IPS DF 6.9 (cell line): ENCODE data around the gene TENM4.
A peak's percentile ranks its signal among the peaks of the same experiment; 100 is the strongest.

Experiments
- DNase-seq: peaks from one replicate; pipeline ENCODE4 v3.0.0-alpha.2; 2013; ENCODE audit warnings: low read depth, low spot score
- H3K27ac ChIP-seq: one replicate; pipeline ENCODE4 v1.5.1; 2013; ENCODE audit warnings: low read length, control low read depth
- H3K27me3 ChIP-seq: 2 replicates; pipeline ENCODE4 v1.6.1; 2013; ENCODE audit warnings: mild to moderate bottlenecking, low read length; ENCODE audit not compliant: control insufficient read depth, insufficient read depth
- H3K36me3 ChIP-seq: 2 replicates; pipeline ENCODE4 v1.6.1; 2013; ENCODE audit warnings: low read length; ENCODE audit not compliant: control insufficient read depth, insufficient read depth
- H3K4me1 ChIP-seq: 2 replicates; pipeline ENCODE4 v1.6.1; 2013; ENCODE audit warnings: low read length; ENCODE audit not compliant: control insufficient read depth, insufficient read depth
- H3K4me3 ChIP-seq: 2 replicates; pipeline ENCODE4 v1.5.1; 2013; ENCODE audit warnings: mild to moderate bottlenecking, low read length
- H3K9me3 ChIP-seq: 2 replicates; pipeline ENCODE4 v1.6.1; 2013; ENCODE audit warnings: low read length, inconsistent platforms; ENCODE audit not compliant: control insufficient read depth, insufficient read depth
- WGBS: extraction: QIAGEN DNeasy Blood & Tissue Kit; methylation state at CpG from one replicate; pipeline ENCODE4 v1.1.7; 2013; ENCODE audit warnings: mixed read lengths, missing lambda C conversion rate; ENCODE audit not compliant: insufficient read length, insufficient coverage; 5-methylcytosine and 5-hydroxymethylcytosine counted together

TENM4 gene

DNA sequence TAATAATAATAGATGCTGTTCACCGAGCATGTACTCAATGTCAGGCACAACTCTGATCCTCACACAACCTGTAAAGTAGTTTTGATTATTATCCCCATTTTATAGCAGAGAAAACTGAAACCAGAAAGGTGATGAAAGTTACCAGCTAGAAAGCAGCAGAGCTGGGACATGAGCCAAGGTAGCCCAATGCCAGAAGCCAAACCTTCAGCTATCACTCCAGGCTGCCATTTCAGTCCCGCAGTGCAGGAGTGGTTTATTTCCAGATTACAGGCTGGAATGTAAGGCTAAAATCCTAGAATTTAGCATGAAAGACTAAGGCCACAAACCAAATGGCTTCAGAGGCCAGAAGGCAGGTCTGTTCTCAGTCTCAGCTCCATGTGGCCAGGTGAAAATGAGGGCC, 108.8 kb downstream of the TENM4 start:
- H3K9me3 ChIP-seq: no peaks in the 10 kb centered on the region

DNA sequence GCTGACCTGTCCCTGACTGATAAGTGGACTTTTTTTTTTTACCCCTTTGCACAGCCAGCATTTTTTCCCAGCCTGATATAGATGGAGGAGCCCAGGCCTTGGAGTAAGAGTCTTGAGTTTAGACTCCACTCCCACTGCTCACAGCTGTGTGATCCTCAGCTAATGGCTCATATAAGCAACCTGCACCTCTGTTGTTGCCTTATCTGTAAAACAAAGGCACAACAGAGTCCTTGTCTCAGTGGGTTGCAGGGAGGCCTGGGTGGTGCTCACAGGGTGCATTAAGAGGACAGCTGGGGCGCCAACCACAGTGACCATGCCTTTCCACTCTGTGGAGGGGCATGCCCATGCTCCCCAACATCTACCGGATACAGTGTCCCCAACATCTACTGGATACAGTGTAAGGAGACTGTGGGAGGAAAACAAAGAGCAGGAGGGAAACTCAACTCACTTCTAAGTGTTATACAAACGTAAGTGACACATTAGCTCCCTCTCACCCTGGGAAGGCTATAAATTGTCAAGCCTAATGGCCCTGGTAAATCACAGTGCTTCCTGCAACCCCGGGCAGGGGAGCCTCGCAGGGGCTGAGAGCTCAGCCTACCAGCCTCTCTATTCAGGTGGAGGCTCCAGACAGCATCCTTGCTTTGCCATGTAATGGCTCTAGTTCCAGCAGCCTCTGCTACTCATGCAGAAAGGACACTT, 109.5 kb downstream of the TENM4 start:
- WGBS: no CpG with 5 or more reads among the region's 5 CpGs
- Histone ChIP-seq H3K27me3 (no peaks in the 10 kb centered on the region), H3K9me3 (no peaks in the 10 kb centered on the region), H3K27ac (no peak overlapping the region), H3K36me3 (no peaks in the 10 kb centered on the region), H3K4me3 (no peak overlapping the region), H3K4me1 (peaks cover 11% of the 10 kb centered on the region)
- no peak for DNase-seq

More for the DNA sequence above, 108.8 kb downstream of the TENM4 start:
- DNase-seq: no peak
- H3K4me3 ChIP-seq: no peak overlapping the region
- H3K36me3 ChIP-seq: no peaks in the 10 kb centered on the region
- peaks cover 11% of the 10 kb centered on the region for H3K4me1 ChIP-seq
- H3K27ac ChIP-seq: no peak overlapping the region
- no peaks in the 10 kb centered on the region for H3K27me3 ChIP-seq
- no CpG with 5 or more reads among the region's 2 CpGs for WGBS

DNA sequence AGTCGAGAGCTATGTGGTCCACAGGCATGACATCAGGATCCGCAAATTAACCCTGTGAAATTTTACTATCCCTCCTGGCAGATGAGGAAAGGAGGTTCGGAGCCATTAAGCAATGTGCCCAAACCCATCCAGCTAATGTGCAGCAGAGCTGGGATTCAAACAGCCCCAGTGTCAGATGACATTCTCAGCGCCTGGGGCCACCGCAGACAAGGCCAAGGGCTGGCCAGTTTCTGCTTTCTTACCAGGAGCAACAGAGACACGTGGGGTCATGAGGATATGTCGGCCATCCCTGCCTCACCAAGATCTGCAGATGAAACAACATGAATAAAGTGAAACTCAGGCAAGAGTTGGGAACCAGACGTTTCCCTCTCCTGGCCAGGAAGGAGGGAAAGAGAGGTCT, 110.2 kb downstream of the TENM4 start:
- Histone ChIP-seq H3K27ac (no peak overlapping the region), H3K36me3 (no peaks in the 10 kb centered on the region), H3K27me3 (no peaks in the 10 kb centered on the region), H3K4me3 (no peak overlapping the region), H3K4me1 (peaks cover 11% of the 10 kb centered on the region), H3K9me3 (no peaks in the 10 kb centered on the region)
- no CpG with 5 or more reads among the region's 8 CpGs for WGBS
- DNase-seq: no peak

DNA sequence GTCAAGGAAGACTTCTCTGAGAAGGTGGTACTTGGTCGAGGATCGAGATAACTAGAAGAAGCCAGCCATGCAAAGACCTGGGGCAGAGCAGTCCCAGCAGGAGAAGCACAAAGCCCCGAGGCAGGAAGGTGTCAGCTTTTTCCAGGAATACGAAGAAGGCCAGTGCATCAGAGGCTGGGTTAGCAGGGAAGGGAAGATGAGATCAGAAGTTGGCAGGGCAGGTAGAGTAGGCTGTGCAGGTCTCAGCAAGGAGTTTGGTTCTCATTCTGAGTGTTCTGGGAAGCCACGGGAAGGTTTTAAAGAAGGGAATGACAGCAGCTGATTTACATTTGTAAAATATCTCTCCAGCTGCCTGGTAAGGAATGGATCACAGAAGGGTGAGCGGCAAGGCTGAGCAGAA, 111.3 kb downstream of the TENM4 start:
- no CpG with 5 or more reads among the region's 6 CpGs for WGBS
- no peak overlapping the region for H3K27ac ChIP-seq
- H3K4me3 ChIP-seq: no peak overlapping the region
- H3K9me3 ChIP-seq: no peaks in the 10 kb centered on the region
- no peaks in the 10 kb centered on the region for H3K36me3 ChIP-seq
- peaks cover 11% of the 10 kb centered on the region for H3K4me1 ChIP-seq
- no peak for DNase-seq
- H3K27me3 ChIP-seq: no peaks in the 10 kb centered on the region

DNA sequence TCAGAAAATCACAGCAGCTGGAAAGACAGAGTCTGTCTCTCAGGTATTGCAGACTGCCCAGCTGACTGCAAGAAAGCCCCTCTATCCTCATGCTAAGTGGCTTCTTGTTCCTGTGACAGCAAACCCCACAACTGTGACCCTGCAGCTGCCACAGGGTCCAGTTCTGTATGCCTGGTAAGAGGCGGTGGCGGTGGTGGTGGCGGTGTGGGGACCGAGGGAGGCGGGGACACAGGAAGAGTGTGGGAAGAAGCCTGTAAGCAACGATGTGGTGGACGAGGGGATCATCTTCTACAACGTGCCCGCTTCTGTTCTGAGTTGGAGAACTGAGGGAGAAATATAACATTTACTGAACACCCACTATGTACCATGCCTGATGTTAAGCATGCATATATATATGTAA, 112.4 kb downstream of the TENM4 start:
- peaks cover 11% of the 10 kb centered on the region for H3K4me1 ChIP-seq
- no peak overlapping the region for H3K4me3 ChIP-seq
- no peaks in the 10 kb centered on the region for H3K27me3 ChIP-seq
- WGBS: no CpG with 5 or more reads among the region's 9 CpGs
- H3K27ac ChIP-seq: no peak overlapping the region
- DNase-seq: no peak
- H3K36me3 ChIP-seq: no peaks in the 10 kb centered on the region
- H3K9me3 ChIP-seq: no peaks in the 10 kb centered on the region

DNA sequence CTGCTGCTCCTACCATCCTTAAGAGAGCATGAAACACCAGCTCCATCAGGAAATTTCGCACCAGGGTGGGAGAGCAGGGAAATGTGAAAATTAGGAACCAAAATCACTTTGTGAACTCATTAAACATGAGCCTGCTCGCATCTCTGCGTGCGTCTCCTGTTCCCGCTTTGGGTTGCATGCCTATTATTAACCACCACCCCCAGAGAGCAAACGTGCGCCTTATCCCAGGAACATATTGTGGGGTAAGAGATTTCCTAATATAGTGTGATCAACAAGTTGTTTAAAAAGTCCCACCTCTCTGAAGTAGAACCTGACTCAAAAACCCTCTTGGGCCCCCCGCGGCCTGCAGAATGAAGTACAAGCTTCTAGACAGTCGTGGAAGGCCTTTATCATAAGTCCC, 115.0 kb downstream of the TENM4 start:
- DNase-seq: no peak
- Histone ChIP-seq H3K27ac (no peak overlapping the region), H3K36me3 (no peaks in the 10 kb centered on the region), H3K27me3 (no peaks in the 10 kb centered on the region), H3K4me1 (peaks cover 4% of the 10 kb centered on the region; the same call in 1 of the 2 replicates), H3K9me3 (no peaks in the 10 kb centered on the region), H3K4me3 (no peak overlapping the region)
- no CpG with 5 or more reads among the region's 10 CpGs for WGBS

DNA sequence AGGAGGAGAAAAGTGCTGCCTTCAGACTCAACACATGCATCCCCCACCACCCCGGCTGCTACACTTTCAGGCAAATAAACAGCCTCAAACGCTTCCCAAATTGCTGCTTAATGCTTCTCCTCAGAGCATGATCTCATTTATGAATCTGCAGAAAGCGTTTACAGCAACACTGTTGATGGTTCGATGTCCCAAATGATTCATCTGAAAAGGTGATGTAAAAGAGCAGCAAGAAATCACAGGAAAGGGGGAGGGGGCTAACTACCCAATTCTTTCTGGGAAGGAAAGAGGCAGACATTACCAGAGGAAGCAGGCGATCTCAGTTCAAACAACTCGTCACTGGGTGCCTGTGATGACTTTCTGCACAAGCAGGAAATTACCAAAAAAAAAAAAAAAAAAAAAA, 119.6 kb downstream of the TENM4 start:
- WGBS: no CpG with 5 or more reads among the region's 6 CpGs
- no peak for DNase-seq
- Histone ChIP-seq H3K9me3 (no peaks in the 10 kb centered on the region), H3K36me3 (no peaks in the 10 kb centered on the region), H3K4me3 (no peak overlapping the region), H3K4me1 (no peaks in the 10 kb centered on the region), H3K27ac (no peak overlapping the region), H3K27me3 (no peaks in the 10 kb centered on the region)

DNA sequence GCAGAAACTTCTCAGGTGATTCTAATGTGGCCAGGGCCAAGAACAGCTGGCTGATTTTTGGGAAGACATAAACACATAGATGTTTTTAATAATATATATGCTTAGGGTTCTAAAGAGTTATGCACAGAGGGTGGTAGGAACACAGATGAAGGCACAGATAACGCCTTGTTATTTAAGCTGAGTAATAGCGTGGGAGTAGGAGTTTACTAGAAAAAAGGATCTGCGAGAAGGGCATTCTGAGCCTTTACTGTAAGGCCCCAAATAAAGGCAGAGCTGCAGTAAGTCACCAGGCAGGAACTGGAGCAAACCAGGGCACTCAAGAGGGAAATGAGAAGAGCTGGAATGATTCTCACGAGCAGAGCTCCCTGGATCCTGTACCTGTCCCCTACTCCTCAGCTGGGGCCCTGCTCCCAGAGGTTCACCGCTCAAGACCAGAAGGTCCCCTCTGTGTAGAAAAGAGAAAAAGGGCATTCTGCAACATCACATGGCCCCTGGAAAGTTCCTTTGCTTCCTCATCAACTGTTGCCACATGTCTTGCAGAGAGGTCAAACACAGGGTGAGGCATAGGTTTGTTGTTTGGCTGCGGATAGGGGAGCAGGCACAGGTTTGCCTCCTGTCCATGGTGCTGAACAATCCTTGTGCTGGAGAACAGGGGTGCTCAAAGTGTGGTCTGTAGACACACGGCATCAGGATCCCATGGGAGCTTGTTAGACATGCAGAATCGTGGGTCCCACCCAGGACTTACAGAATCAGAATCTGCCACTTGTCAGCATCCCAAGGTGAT, 125.7 kb downstream of the TENM4 start:
- Histone ChIP-seq H3K4me1 (no peaks in the 10 kb centered on the region), H3K27me3 (no peaks in the 10 kb centered on the region), H3K4me3 (no peak overlapping the region), H3K36me3 (no peaks in the 10 kb centered on the region), H3K27ac (no peak overlapping the region), H3K9me3 (no peaks in the 10 kb centered on the region)
- WGBS: no CpG with 5 or more reads among the region's 8 CpGs
- DNase-seq: peak; percentile 33

DNA sequence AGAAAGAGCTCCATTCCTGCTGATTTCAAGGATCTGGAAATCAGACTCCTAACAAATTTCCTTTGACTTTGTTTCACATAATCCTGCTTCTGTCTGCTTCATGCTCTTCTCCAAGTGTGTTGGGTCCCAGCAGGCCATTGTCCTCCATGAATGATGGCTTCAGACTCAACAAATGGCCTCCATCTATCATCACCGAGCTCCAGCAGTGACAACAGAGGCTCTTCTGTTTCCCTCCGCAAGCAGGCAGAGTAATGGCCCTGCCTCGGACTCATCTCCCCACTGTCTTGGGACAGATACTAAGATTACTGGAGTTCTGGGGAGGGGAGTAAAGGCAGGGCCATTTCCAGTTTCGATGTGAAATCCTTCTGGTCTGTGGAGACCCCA, 127.3 kb downstream of the TENM4 start:
- Histone ChIP-seq H3K27me3 (no peaks in the 10 kb centered on the region), H3K4me1 (no peaks in the 10 kb centered on the region), H3K4me3 (no peak overlapping the region), H3K27ac (no peak overlapping the region), H3K9me3 (no peaks in the 10 kb centered on the region), H3K36me3 (no peaks in the 10 kb centered on the region)
- no CpG with 5 or more reads among the region's 4 CpGs for WGBS
- no peak for DNase-seq

DNA sequence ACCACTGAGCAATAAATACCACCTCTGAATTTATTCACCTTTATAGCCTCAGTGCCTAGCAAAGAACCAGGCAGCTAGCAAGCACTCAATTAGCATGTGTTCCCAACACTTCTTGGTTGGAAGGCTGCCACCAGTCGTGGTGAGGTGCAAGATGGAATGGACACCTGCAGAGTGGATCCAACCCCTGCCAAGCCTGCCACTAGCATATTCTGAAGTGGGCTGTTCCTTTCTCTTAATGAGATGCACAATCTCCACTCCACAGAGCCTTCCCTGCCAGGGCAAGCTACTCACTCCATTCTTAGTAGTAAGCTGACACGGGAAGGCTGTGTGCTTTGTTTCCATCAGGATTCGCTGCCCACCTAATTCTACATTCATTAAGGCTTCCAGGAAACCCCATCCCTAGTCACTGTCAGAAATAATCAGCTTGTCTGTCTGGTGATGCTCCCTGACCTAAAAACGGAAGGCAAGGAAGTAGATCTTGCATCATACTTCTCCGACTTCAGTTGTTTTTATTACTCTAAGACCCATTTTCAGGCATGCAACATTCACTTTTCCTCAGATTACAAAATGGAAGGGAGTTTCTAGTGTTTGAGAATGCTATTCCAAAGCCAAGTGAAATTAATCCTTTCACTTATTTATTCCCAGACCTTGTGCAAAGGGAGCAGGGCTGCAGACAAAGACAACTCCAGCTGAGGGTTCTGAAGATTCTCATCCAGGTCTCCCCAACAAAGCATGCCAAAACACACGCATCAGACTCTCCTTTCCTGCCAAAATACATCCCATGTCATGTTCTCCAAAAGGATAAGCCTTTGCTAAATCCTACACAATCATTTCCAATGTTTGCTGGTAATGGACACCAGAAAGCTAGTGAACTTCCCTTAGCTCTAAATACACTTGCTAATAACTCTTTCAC, 128.0 kb downstream of the TENM4 start:
- DNase-seq: no peak
- no peaks in the 10 kb centered on the region for H3K36me3 ChIP-seq
- no peaks in the 10 kb centered on the region for H3K9me3 ChIP-seq
- no peaks in the 10 kb centered on the region for H3K4me1 ChIP-seq
- WGBS: no CpG with 5 or more reads among the region's 6 CpGs
- H3K27ac ChIP-seq: no peak overlapping the region
- no peak overlapping the region for H3K4me3 ChIP-seq
- H3K27me3 ChIP-seq: no peaks in the 10 kb centered on the region
